GM19238 (cell line): Measurements from ENCODE around the gene ASB15.
"Not testable (repeated sequence)": the region's sequence is repeated elsewhere in the genome, so short reads cannot be mapped to it uniquely, and the experiment has no call there.

Experiments
- DNase-seq: peaks from one replicate; pipeline ENCODE4 v3.0.0; 2011; ENCODE audit warnings: low spot score; ENCODE audit not compliant: insufficient read length

ASB15 gene

GRCh38 chr7:123598657-123599056, 3.0 kb upstream of the ASB15 start:
- no peak for DNase-seq

DNA sequence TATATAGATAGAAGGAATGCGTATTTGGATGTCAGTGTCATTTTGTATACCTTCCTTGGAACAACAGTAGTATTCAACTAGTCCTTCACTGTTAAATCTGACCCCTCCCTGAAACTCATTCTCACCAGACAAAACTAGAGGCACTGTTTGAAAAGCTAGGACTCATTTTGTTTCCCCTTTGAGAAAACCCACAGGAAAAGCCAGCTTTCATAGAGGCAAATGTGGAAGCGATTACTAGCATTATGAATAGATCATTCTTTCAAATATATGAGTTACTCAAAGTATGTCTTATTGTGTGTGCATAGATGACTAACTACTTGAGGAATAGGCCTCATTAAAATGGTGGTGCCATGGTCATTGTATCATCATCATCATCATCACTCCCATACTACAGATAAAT, 1.9 kb upstream of the ASB15 start:
- no peak for DNase-seq

GRCh38 chr7:123600876-123601275, 745 bp upstream of the ASB15 start:
- no peak for DNase-seq

- DNase-seq, result no peak
Observed at GRCh38 chr7:123602648-123603047, 1.0 kb downstream of the ASB15 start.

- no peak for DNase-seq
Observed at GRCh38 chr7:123604739-123605138, 3.1 kb downstream of the ASB15 start.

DNA sequence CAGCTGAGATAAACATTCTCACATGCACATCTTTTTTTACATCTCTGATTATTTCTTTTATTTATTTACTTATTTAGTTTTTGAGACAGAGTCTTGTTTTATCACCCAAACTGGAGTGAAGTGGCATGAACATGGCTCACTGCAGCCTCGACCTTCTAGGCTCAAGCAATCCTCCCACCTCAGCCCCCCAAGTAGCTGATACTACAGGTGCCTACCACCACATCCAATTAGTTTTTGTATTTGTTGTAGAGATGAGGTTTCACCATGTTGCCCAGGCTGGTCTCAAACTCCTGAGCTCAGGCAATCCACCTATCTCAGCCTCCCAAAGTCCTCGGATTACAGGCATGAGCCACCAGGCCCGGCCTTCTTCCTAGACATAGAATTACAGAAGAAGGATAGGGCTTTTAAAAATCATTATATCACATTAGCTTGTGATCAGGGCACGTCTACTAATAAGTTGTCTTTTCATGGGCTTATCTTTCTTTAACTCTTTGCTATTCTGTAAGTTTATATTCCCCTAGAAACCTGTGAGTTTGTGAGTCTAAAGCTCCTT, 5.9 kb downstream of the ASB15 start:
- DNase-seq, result no peak

DNA sequence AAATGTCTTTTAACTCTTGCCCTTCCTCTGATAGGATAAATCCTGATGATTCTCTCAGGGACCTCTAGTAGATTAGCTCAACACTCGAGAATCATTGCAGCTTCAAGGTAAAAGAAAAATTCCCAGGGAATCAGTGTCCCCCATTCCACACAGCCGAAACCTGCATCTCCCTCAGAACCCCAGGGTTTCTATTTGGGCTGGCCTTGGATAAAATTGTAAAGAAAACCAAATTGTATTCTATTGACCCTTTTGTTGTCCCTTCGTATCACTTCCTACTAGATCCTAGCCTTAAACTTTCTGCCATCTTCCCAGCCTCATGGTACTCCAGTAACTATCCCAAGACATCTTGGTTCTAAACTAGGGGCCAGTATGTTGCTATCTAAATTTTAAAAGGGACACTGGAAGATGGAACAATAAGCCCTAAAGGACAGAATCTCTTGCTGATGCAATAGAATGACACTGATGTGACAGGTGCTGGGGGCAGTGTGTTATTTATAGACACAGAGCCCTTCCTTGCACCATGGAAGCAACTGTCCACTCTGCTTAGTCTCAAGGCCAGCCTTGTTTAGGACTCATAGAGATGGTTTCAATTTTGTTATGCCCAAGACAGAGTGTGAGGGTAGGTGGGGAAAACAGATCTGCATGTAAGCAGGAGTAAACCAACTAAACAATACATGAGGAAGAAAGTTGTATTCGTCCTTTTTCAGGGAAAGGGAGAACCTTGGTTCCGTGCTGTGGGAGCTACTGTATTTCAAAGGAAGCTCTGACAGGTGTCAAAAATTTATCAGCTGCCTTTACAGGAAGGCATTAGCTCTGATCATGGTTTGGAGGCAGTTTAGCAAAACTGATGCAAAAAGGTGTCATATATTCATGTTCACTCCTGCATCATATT, 7.6 kb downstream of the ASB15 start:
- DNase-seq, result no peak

GRCh38 chr7:123609883-123610239, 8.2 kb downstream of the ASB15 start:
- no peak for DNase-seq

GRCh38 chr7:123612024-123612423, 10.4 kb downstream of the ASB15 start:
- DNase-seq, result no peak

GRCh38 chr7:123615344-123615743, 13.7 kb downstream of the ASB15 start:
- DNase-seq, result no peak

GRCh38 chr7:123616223-123616622, 14.6 kb downstream of the ASB15 start:
- no peak for DNase-seq

- DNase-seq, result no peak
Observed at GRCh38 chr7:123621707-123622106, 20.1 kb downstream of the ASB15 start.

DNA sequence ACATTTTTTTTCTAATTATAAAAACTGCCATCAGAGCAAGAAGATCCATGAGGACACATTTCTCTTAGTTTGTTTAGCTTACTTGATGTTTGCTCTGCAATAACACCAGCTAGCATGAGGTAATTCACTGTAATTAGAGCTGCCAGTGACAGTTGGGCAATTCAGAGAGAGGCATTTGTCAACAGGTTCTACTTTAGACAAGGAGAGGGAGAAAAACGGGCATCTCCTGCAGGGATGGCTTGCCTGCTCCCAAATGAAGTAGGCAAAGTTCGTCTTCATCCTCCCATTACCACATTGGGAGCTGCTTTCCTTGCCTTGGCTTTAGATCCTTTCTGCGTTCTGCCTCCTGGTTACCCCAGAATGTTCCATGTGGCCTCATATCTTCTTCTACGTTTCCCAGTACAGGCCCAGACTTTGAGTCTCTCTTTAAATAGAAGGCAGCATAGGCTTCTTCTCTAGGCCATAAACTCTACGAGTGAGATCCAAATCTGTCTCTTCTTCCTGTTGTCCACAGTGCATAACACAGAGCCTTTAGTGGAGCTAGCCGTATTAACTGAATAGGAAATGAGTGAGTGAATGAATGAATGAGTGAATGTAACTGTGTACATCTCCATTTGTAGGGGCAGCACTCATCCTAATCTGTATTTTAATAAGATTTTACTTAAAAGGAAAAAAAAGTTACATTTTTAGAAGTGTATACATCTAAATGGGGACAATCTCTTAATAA, 21.2 kb downstream of the ASB15 start:
- no peak for DNase-seq

DNA sequence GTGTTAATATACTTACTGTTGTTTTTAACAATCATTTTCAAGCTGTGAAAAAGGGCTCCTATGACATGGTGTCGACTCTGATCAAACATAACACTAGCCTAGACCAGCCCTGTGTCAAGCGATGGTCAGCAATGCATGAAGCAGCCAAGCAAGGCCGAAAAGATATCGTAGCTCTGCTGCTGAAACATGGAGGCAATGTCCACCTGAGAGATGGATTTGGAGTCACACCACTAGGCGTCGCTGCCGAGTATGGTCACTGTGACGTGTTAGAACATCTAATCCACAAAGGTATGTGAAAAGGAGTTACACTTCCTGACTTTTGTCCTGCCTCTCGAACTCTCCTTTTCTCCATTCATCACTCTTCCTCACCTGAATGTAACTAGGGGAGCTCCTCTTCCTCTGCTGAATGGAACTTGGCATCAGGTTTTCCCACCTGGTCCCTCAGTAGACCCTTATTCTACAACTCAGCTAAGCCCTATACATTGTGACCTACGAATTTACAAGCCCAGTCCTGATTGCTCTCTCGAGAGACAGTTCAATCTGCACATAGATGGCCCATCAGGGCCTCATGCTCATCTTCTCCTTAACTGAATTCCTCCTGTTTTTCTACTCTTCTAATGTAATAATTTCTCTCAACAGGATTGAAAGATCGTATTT, 23.0 kb downstream of the ASB15 start:
- DNase-seq, result peak; percentile 29

DNA sequence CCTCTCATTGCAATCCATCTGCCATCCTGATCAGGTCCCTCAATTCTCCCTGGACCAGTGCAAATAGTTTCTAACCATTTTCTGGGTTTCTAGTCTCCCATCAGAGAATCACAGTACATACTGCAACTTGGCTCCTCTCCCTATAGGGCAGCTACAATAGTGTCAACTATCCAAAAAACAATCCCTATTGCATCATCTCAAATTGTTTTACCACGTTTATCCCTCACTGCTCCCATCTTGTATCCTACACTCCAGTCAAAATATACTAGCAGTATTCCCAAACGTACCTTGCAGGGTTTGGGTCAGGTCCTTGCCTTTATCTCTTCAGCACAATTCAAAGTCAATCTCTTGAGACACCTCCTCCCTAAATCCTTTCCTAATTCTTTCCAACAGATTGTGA, 23.6 kb downstream of the ASB15 start:
- no peak for DNase-seq

GRCh38 chr7:123627851-123628250, 26.2 kb downstream of the ASB15 start:
- no peak for DNase-seq

DNA sequence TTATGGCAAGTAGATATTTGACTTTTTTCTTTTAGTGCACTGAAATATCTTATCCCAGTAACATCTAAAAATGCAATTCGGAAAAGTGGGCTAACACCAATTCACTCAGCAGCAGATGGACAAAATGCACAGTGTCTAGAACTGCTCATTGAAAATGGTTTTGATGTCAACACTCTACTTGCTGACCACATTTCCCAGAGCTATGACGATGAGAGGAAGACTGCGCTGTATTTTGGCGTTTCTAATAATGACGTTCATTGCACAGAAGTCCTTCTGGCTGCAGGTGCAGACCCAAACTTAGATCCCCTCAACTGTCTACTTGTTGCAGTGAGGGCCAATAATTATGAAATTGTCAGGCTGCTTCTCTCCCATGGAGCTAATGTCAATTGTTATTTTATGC, 27.2 kb downstream of the ASB15 start:
- DNase-seq, result no peak

GRCh38 chr7:123629281-123629680, 27.7 kb downstream of the ASB15 start:
- DNase-seq, result no peak

DNA sequence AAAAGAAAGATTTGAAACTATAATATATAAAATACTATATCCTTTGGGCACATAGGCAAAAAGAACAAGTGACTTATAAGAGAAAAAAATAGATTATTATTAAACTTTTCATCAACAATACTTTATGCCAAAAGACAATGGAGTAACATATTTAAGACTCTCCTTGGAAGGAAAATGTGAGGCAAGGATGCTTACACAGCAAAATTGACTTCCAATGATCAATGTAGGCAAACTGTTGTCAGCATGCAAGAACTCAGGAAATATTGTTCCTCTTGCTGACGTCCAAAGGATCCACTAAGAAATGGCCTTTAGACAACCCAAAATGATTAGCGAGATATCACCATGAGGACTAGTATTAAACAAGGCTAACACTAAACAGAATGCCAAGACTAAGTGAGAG, 31.2 kb downstream of the ASB15 start:
- DNase-seq, result no peak

- DNase-seq, result no peak
Observed at GRCh38 chr7:123633553-123633952, 31.9 kb downstream of the ASB15 start.

DNA sequence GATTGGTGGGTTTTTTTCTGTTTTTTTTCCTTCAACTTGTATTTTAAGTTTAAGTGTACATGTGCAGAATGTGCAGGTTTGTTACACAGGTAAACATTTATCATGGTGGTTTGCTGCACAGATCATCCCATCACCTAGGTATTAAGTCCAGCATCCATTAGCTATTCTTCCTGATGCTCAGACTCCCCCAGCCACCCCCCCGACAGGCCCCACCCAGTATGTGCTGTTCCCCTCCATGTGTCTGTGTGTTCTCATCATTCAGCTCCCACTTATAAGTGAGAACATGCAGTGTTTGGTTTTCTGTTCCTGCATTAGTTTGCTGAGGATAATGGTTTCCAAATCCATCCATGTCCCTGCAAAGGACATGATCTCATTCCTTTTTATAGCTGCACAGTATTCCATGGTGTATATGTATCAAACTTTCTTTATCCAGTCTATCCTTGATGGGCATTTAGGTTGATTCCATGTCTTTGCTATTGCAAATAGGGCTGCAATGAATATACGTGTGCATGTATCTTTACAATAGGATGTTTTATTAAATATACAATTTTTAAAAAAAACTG, 32.5 kb downstream of the ASB15 start:
- DNase-seq, result not testable (repeated sequence)
